Keratinocyte (primary cell): Measurements from ENCODE around the gene RBSN.
A peak's percentile ranks its signal among the peaks of the same experiment; 100 is the strongest.

Experiments
- EZH2 ChIP-seq: IDR thresholded peaks from one replicate; pipeline ENCODE4 v1.6.1; 2012; ENCODE audit warnings: inconsistent platforms, mild to moderate bottlenecking, low read length, moderate library complexity
- TF ChIP-seq, protein P1 (sequence below), 3 experiments: IDR thresholded peaks in 1 of 3; conservative IDR thresholded peaks in 1 of 3; optimal IDR thresholded peaks in 1 of 3; 2 replicates in 2 of 3; 3 replicates in 1 of 3; pipeline versions ENCODE3 to v1.5.1; 2011; ENCODE audit warnings: low read length in 3 of 3, mild to moderate bottlenecking in 3 of 3, moderate library complexity in 2 of 3, control low read depth in 1 of 3, inconsistent platforms in 1 of 3; ENCODE audit not compliant: insufficient read depth in 2 of 3; ENCODE audit errors: extremely low read depth in 1 of 3

- TF ChIP-seq, protein P1, sequence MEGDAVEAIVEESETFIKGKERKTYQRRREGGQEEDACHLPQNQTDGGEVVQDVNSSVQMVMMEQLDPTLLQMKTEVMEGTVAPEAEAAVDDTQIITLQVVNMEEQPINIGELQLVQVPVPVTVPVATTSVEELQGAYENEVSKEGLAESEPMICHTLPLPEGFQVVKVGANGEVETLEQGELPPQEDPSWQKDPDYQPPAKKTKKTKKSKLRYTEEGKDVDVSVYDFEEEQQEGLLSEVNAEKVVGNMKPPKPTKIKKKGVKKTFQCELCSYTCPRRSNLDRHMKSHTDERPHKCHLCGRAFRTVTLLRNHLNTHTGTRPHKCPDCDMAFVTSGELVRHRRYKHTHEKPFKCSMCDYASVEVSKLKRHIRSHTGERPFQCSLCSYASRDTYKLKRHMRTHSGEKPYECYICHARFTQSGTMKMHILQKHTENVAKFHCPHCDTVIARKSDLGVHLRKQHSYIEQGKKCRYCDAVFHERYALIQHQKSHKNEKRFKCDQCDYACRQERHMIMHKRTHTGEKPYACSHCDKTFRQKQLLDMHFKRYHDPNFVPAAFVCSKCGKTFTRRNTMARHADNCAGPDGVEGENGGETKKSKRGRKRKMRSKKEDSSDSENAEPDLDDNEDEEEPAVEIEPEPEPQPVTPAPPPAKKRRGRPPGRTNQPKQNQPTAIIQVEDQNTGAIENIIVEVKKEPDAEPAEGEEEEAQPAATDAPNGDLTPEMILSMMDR (optimal IDR thresholded peaks at IDR 0.05 in 1 of 3, IDR thresholded peaks at IDR 0.05 in 1 of 3, conservative IDR thresholded peaks at IDR 0.05 in 1 of 3; ENCODE audit: extremely low read depth in 1 of 3, insufficient read depth in 2 of 3, low read length in 3 of 3), result peak; percentile 82 to 86 (median 86)
- no peak for TF ChIP-seq EZH2
Observed at GRCh38 chr3:15051531-15051930, 47.4 kb downstream of the RBSN start.
